Endothelial cell of umbilical vein (primary cell): ENCODE results near the gene SIX6. TPM values are rescaled to one million over a fixed set of nuclear protein-coding genes. Genes with fewer than 3 reads are reported as not detected.

Source experiments
- BruUV-seq: library from RNA; stranded (reverse); fragments of 400-500 nt; replicated peaks from 2 replicates; lab custom pipeline; 2021; lab: Mats Ljungman, UMichigan
- CTCF ChIA-PET: fragments of 300-600, 350-600 bp; sonication (Branson Sonifier 250); formaldehyde crosslinking; loops from one replicate; lab custom pipeline; 2021; ENCODE audit warnings: antibody characterized with exemption, inconsistent platforms; lab: Charles Lee
- POLR2A ChIA-PET: fragments of 300-600, 350-600 bp; sonication (Branson Sonifier 250); formaldehyde crosslinking; loops from one replicate; lab custom pipeline; 2021; ENCODE audit warnings: antibody characterized with exemption, inconsistent platforms; lab: Charles Lee
- DNase-seq: peaks from one replicate; pipeline ENCODE4 v3.0.0-alpha.2; 2011; ENCODE audit warnings: low read depth, low spot score
- FAIRE-seq: peaks from 2 replicates; lab custom pipeline; 2011; peaks lifted over from hg19 to GRCh38; lab: Jason Lieb, UNC
- H2AFZ ChIP-seq: 2 replicates; pipeline ENCODE4 v1.6.0; 2012; ENCODE audit warnings: low read depth, low read length, control low read depth, inconsistent platforms
- H3K27ac ChIP-seq: 2 replicates; pipeline ENCODE4 v1.5.1; 2011; ENCODE audit warnings: low read depth, mild to moderate bottlenecking, control low read depth, low read length, moderate library complexity; ENCODE audit not compliant: insufficient read depth
- H3K27me3 ChIP-seq, 2 experiments: 2 replicates each; pipeline versions ENCODE4 v1.6.0 to v1.6.1; 2011; ENCODE audit warnings: low read length in 2 of 2, mixed read lengths in 1 of 2; ENCODE audit not compliant: control insufficient read depth in 2 of 2, insufficient read depth in 2 of 2
- H3K36me3 ChIP-seq, 2 experiments: 2 replicates in 1 of 2; 3 replicates in 1 of 2; pipeline ENCODE4 v1.5.1; 2011; ENCODE audit warnings: low read length in 2 of 2, mild to moderate bottlenecking in 1 of 2, moderate library complexity in 1 of 2; ENCODE audit not compliant: control insufficient read depth in 2 of 2, insufficient read depth in 2 of 2; ENCODE audit errors: extremely low read depth in 1 of 2
- H3K4me1 ChIP-seq: 3 replicates; pipeline ENCODE4 v1.5.1; 2011; ENCODE audit warnings: mild to moderate bottlenecking, low read length; ENCODE audit not compliant: control insufficient read depth, insufficient read depth; ENCODE audit errors: extremely low read depth
- H3K4me2 ChIP-seq: 2 replicates; pipeline ENCODE4 v1.6.1; 2011; ENCODE audit warnings: low read length, control low read depth, mixed read lengths; ENCODE audit not compliant: insufficient read depth
- H3K4me3 ChIP-seq, 3 experiments: fragments of 200-600 bp in 1 of 3; sonication (generic), shearing (Covaris generic) in 1 of 3; replicated peaks in 1 of 3; 2 replicates each; pipeline ENCODE4 v1.5.1; 2011 to 2016; ENCODE audit warnings: control low read depth in 3 of 3, low read length in 3 of 3, mild to moderate bottlenecking in 2 of 3, inconsistent platforms in 1 of 3, low read depth in 1 of 3, moderate library complexity in 1 of 3; ENCODE audit not compliant: insufficient read depth in 1 of 3
- H3K79me2 ChIP-seq: 2 replicates; pipeline ENCODE4 v1.6.0; 2012; ENCODE audit warnings: low read length, inconsistent platforms; ENCODE audit not compliant: control insufficient read depth, insufficient read depth
- H3K9ac ChIP-seq: replicated peaks from 2 replicates; pipeline ENCODE3; 2011; ENCODE audit warnings: low read length, control low read depth; ENCODE audit not compliant: insufficient read depth; ENCODE audit errors: extremely low read depth
- H3K9me1 ChIP-seq: replicated peaks from 3 replicates; pipeline ENCODE4 v1.6.0; 2011; ENCODE audit warnings: mild to moderate bottlenecking, low read length; ENCODE audit not compliant: control insufficient read depth, insufficient read depth; ENCODE audit errors: extremely low read depth
- H3K9me3 ChIP-seq: replicated peaks from 2 replicates; pipeline ENCODE4 v1.5.1; 2012; ENCODE audit warnings: low read length, inconsistent platforms; ENCODE audit not compliant: control insufficient read depth, insufficient read depth
- H4K20me1 ChIP-seq: replicated peaks from 2 replicates; pipeline ENCODE3; 2011; ENCODE audit warnings: mild to moderate bottlenecking, low read length; ENCODE audit not compliant: control insufficient read depth, insufficient read depth; ENCODE audit errors: extremely low read depth
- CTCF ChIP-seq, 2 donors: IDR thresholded peaks; 1 replicate in 1 of 2; 2 replicates in 1 of 2; pipeline ENCODE4 v1.5.1; 2011; ENCODE audit warnings: low read length in 2 of 2, mild to moderate bottlenecking in 2 of 2, moderate library complexity in 2 of 2, control low read depth in 1 of 2, inconsistent platforms in 1 of 2, low read depth in 1 of 2; ENCODE audit not compliant: insufficient read depth in 1 of 2; ENCODE audit errors: extremely low read depth in 1 of 2
- EZH2 ChIP-seq: IDR thresholded peaks from 2 replicates; pipeline ENCODE4 v1.6.1; 2012; ENCODE audit warnings: borderline replicate concordance, low read depth, mild to moderate bottlenecking, moderate library complexity, low read length, inconsistent platforms; ENCODE audit not compliant: severe bottlenecking
- FOS ChIP-seq: IDR thresholded peaks from 2 replicates; pipeline ENCODE4 v1.6.1; 2011; ENCODE audit warnings: mild to moderate bottlenecking, low read length, moderate library complexity, borderline replicate concordance; ENCODE audit not compliant: insufficient read depth
- GATA2 ChIP-seq: IDR thresholded peaks from 2 replicates; pipeline ENCODE4 v1.7.0; 2011; ENCODE audit warnings: low read depth, mild to moderate bottlenecking, moderate library complexity, mixed read lengths, low read length; ENCODE audit not compliant: insufficient read length, insufficient read depth
- JUN ChIP-seq: IDR thresholded peaks from 2 replicates; pipeline ENCODE4 v1.6.1; 2011; ENCODE audit warnings: borderline replicate concordance, low read depth; ENCODE audit not compliant: insufficient read length, insufficient read depth
- MYC ChIP-seq: IDR thresholded peaks from one replicate; pipeline ENCODE4 v1.6.1; 2011; ENCODE audit warnings: mild to moderate bottlenecking, low read depth, low read length
- POLR2A ChIP-seq: IDR thresholded peaks from 2 replicates; pipeline ENCODE4 v1.6.1; 2012; ENCODE audit warnings: low read depth, mild to moderate bottlenecking, control low read depth, low read length
- POLR2AphosphoS5 ChIP-seq: IDR thresholded peaks from 2 replicates; pipeline ENCODE4 v1.6.1; 2012; ENCODE audit warnings: low read depth, mild to moderate bottlenecking, control low read depth, low read length, moderate library complexity; ENCODE audit not compliant: insufficient read depth
- dilution Hi-C: fragments of 300-500 bp; cut with MboI; formaldehyde crosslinking; loops from one replicate; pipeline ENCODE4 v1.15.0; 2019; ENCODE audit warnings: low sequenced_read_pairs; ENCODE audit not compliant: extremely low pct_ligation_motif_present
- intact Hi-C: fragments of 100-400 bp; cut with micrococcal nuclease; formaldehyde crosslinking; loops from one replicate; pipeline ENCODE4 v1.10.0; 2022
- polyA plus RNA-seq, 4 experiments: library from polyadenylated mRNA; depleted of rRNA in 3 of 4; stranded (reverse) in 3 of 4; unstranded in 1 of 4; fragments of >200 nt; gene quantifications; 2 replicates each; pipeline versions ENCODE4 v1.2.1 to v1.2.3, GENCODE V29; 2011 to 2012; ENCODE audit warnings: missing spikeins in 1 of 4
- total RNA-seq: library from RNA; stranded (reverse); gene quantifications from 2 replicates; pipeline ENCODE4 v1.2.3, GENCODE V29; 2021
- TF ChIP-seq, protein P1 (sequence below): IDR thresholded peaks from 2 replicates; pipeline ENCODE4 v1.6.1; 2011; ENCODE audit not compliant: insufficient read depth, insufficient read length

The SIX6 gene
- total and polyA plus RNA-seq, 2 donors (not counting 3 experiments of a cell fraction or from before 2014, with no cell fraction given) = not detected

GRCh38 chr14:60495946-60496345, 13.0 kb upstream of the SIX6 start:
- Histone ChIP-seq H3K4me3 (no peak overlapping the region), H2AFZ (no peak overlapping the region), H3K9me1 (no peaks in the 10 kb centered on the region), H3K4me1 (no peaks in the 10 kb centered on the region), H4K20me1 (no peaks in the 10 kb centered on the region), H3K27ac (no peak overlapping the region), H3K9ac (no peak overlapping the region), H3K4me2 (no peak overlapping the region), H3K27me3 (peaks cover 7 to 10% of the 10 kb centered on the region in 2 experiments), H3K9me3 (no peaks in the 10 kb centered on the region), H3K36me3 (no peaks in the 10 kb centered on the region), H3K79me2 (no peaks in the 10 kb centered on the region)
- DNase-seq (no peak), FAIRE-seq (no peak)
- intact Hi-C loops (no loop called here), dilution Hi-C loops (no loop called here)
- CTCF ChIA-PET = no interaction called here
- BruUV-seq = no TSS peak
- POLR2A ChIA-PET = no interaction called here
- no peak for TF ChIP-seq CTCF (IDR thresholded peaks at IDR 0.05; ENCODE audit: extremely low read depth in 1 of 2, insufficient read depth in 1 of 2, low read depth in 1 of 2, low read length in 2 of 2)
- no peak for TF ChIP-seq JUN
- no peak for TF ChIP-seq MYC
- TF ChIP-seq GATA2 = no peak
- TF ChIP-seq, protein P1, sequence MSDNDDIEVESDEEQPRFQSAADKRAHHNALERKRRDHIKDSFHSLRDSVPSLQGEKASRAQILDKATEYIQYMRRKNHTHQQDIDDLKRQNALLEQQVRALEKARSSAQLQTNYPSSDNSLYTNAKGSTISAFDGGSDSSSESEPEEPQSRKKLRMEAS = no peak
- no peak for TF ChIP-seq POLR2A
- no peak for TF ChIP-seq FOS
- no peak for TF ChIP-seq EZH2
- no peak for TF ChIP-seq POLR2AphosphoS5
